Measurements from ENCODE around the gene ORC3. TPM values are rescaled to one million over a fixed set of nuclear protein-coding genes. Genes with fewer than 3 reads are reported as not detected.
"Not testable (repeated sequence)": the region's sequence is repeated elsewhere in the genome, so short reads cannot be mapped to it uniquely, and the experiment has no call there.

ORC3 gene
- total RNA-seq, 1 donor from 2014 or later = 33.6 TPM

DNA sequence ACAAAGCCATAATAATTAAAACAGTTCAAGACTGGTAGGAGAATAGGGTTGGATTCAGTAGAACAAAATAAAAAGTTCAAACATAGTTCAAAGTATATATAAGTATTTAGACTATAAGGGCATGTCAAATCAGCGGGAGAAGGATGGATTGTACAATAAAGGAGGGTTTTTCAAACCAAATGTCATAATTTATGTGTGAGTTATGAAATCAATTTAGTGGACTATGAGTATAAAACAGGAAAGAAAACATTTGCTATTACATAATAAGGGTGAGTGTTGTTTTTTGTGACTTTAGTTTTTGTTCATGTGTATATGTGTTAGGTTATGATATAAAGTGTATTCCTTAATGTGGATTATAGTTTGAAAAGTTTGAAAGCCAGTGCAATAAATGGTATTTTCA is 10.6 kb downstream of the ORC3 start:
- no peaks in the 10 kb centered on the region for H3K9me3 Mint-ChIP-seq
- no peak overlapping the region for H3K27ac Mint-ChIP-seq
- no peak for DNase-seq (ENCODE audit: extremely low spot score, unreplicated experiment)

DNA sequence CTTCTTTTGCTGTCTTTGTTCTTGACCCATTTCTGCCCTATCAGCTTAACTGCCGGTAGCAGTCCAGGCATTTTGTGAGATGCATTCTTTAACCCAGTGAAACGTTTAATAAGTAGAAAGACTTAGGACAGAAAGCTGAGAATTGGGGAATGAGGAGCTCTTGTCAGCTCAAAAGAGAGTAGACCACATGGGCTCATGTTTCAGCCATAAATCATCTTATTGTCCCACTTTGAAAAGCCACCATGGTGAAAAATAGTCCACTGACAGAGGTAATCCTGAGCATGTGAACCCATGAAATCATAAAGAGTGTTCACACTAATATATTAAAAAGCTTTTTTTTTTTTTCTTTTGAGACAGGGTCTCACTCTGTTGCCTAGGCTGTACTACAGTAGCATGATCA is 16.3 kb downstream of the ORC3 start:
- Mint-ChIP-seq H3K9me3 (no peaks in the 10 kb centered on the region), H3K4me3 (no peak overlapping the region), H3K4me1 (ENCODE audit: unreplicated experiment) (no peaks in the 10 kb centered on the region), H3K27me3 (no peaks in the 10 kb centered on the region), H3K27ac (no peak overlapping the region), H3K36me3 (peaks cover 6% of the 10 kb centered on the region)
- TF ChIP-seq, protein P1, sequence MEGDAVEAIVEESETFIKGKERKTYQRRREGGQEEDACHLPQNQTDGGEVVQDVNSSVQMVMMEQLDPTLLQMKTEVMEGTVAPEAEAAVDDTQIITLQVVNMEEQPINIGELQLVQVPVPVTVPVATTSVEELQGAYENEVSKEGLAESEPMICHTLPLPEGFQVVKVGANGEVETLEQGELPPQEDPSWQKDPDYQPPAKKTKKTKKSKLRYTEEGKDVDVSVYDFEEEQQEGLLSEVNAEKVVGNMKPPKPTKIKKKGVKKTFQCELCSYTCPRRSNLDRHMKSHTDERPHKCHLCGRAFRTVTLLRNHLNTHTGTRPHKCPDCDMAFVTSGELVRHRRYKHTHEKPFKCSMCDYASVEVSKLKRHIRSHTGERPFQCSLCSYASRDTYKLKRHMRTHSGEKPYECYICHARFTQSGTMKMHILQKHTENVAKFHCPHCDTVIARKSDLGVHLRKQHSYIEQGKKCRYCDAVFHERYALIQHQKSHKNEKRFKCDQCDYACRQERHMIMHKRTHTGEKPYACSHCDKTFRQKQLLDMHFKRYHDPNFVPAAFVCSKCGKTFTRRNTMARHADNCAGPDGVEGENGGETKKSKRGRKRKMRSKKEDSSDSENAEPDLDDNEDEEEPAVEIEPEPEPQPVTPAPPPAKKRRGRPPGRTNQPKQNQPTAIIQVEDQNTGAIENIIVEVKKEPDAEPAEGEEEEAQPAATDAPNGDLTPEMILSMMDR (conservative IDR thresholded peaks at IDR 0.05) = no peak
- DNase-seq (ENCODE audit: extremely low spot score, unreplicated experiment) = no peak

More for the DNA sequence above, 10.6 kb downstream of the ORC3 start:
- Mint-ChIP-seq H3K4me1 (ENCODE audit: unreplicated experiment) (no peaks in the 10 kb centered on the region), H3K36me3 (peaks cover 3% of the 10 kb centered on the region), H3K4me3 (no peak overlapping the region), H3K27me3 (no peaks in the 10 kb centered on the region)
- TF ChIP-seq, protein P1 (conservative IDR thresholded peaks at IDR 0.05) = no peak

DNA sequence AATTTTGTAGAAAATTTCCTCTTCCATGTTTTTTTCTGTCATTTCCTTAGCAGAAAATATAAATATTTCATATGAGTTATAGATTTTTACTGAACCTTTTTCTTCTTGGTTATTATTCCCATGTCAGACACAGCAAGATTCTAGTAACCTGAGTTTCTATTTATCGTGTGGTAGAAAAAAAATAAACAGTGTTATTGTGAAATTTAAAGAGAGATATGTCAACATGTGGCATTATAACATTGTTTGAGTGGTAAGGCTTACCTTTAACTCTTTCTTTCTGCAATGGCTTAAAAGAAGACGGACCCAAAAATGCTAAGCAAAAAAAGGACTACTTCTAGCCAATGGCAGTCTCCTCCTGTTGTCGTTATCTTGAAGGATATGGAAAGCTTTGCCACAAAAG is 18.9 kb downstream of the ORC3 start:
- H3K27me3 Mint-ChIP-seq = no peaks in the 10 kb centered on the region
- no peaks in the 10 kb centered on the region for H3K4me1 Mint-ChIP-seq (ENCODE audit: unreplicated experiment)
- H3K27ac Mint-ChIP-seq = no peak overlapping the region
- H3K4me3 Mint-ChIP-seq = no peak overlapping the region
- TF ChIP-seq, protein P1 (conservative IDR thresholded peaks at IDR 0.05) = no peak
- peaks cover 5% of the 10 kb centered on the region for H3K9me3 Mint-ChIP-seq
- peaks cover 19% of the 10 kb centered on the region for H3K36me3 Mint-ChIP-seq
- no peak for DNase-seq (ENCODE audit: extremely low spot score, unreplicated experiment)

DNA sequence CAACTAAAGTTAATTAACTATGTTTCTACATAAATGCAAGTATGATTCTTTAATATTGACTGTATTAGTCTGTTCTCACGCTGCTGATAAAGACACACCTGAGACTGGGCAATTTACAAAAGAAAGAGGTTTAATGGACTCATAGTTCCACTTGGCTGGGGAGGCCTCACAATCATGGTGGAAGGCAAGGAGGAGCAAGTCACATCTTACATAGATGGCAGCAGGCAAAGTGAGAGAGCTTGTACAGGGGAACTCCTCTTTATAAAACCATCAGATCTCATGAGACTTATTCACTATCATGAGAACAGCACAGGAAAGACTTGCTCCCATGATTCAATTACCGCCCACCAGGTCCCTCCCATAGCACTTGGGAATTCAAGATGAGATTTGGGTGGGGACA is 23.1 kb downstream of the ORC3 start:
- H3K4me3 Mint-ChIP-seq; H3K4me1 Mint-ChIP-seq (ENCODE audit: unreplicated experiment); H3K27me3 Mint-ChIP-seq; DNase-seq (ENCODE audit: extremely low spot score, unreplicated experiment); H3K9me3 Mint-ChIP-seq; H3K27ac Mint-ChIP-seq: not testable (repeated sequence)
- peaks cover 22% of the 10 kb centered on the region for H3K36me3 Mint-ChIP-seq

DNA sequence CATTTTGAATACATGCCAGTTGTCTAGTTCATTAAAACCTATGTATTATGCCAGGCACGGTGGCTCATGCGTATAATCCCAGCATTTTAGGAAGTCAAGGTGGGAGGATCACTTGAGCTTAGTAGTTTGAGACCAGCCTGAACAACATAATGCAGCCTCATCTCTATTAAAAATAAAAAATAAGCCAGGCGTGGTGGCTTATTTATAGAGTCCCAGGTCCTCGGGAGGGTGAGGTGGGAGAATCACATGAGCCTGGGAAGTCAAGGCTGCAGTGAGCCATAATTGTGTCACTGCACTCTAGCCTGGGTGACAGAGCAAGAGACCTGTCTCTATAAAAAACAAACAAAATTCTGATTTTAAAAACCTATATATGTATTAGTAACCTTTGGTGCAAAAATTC is 27.5 kb downstream of the ORC3 start:
- Mint-ChIP-seq H3K27ac (no peak overlapping the region), H3K36me3 (peaks cover 31% of the 10 kb centered on the region), H3K27me3 (no peaks in the 10 kb centered on the region), H3K4me1 (ENCODE audit: unreplicated experiment) (no peaks in the 10 kb centered on the region), H3K4me3 (no peak overlapping the region), H3K9me3 (peaks cover 5% of the 10 kb centered on the region)
- no peak for DNase-seq (ENCODE audit: extremely low spot score, unreplicated experiment)
- TF ChIP-seq, protein P1 (conservative IDR thresholded peaks at IDR 0.05) = no peak

DNA sequence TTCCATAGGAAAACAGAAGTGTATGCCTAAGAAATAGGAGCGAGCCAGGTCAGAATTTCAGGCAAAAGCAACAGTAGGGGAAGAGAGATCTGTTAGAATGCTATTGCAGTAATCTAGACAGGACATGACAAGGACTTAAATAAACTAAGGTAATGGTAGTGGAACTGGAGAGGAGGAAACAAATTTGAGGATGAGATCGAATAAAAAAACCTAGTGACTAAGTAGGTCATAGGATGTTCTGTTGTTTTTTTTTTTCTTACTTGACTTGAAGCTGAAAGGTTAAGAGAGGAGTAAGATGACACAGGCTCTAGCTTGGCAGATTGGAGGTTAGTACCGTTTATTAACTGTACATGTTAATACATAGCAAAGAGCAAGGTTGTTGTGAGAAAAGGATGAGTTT is 28.6 kb downstream of the ORC3 start:
- no peak overlapping the region for H3K4me3 Mint-ChIP-seq
- no peaks in the 10 kb centered on the region for H3K27me3 Mint-ChIP-seq
- no peak overlapping the region for H3K27ac Mint-ChIP-seq

More for the DNA sequence above, 28.6 kb downstream of the ORC3 start:
- DNase-seq (ENCODE audit: extremely low spot score, unreplicated experiment) = no peak
- no peaks in the 10 kb centered on the region for H3K9me3 Mint-ChIP-seq
- H3K4me1 Mint-ChIP-seq (ENCODE audit: unreplicated experiment) = no peaks in the 10 kb centered on the region
- H3K36me3 Mint-ChIP-seq = peaks cover 27% of the 10 kb centered on the region
- TF ChIP-seq, protein P1 (conservative IDR thresholded peaks at IDR 0.05) = no peak
